KOPT-K1 (cell line): ENCODE measurements around the gene C15orf40.
"Not testable (repeated sequence)": the region's sequence is repeated elsewhere in the genome, so short reads cannot be mapped to it uniquely, and the experiment has no call there.

Experiments used
- H3K27ac ChIP-seq: fragments of 200-600 bp; sonication (generic); 2 replicates; pipeline ENCODE4 v1.5.1; 2016; ENCODE audit warnings: antibody characterized with exemption, mild to moderate bottlenecking, low read depth, low read length; ENCODE audit not compliant: poor library complexity, severe bottlenecking
- H3K36me3 ChIP-seq: fragments of 200-600 bp; sonication (generic); 2 replicates; pipeline ENCODE4 v1.5.1; 2017; ENCODE audit warnings: antibody characterized with exemption, mild to moderate bottlenecking, low read length, moderate library complexity; ENCODE audit not compliant: insufficient read depth
- H3K9me3 ChIP-seq: fragments of 200-600 bp; sonication (generic); 2 replicates; pipeline ENCODE4 v1.5.1; 2017; ENCODE audit warnings: antibody characterized with exemption, low read length, mild to moderate bottlenecking; ENCODE audit not compliant: insufficient read depth, poor library complexity, severe bottlenecking

C15orf40 gene

DNA sequence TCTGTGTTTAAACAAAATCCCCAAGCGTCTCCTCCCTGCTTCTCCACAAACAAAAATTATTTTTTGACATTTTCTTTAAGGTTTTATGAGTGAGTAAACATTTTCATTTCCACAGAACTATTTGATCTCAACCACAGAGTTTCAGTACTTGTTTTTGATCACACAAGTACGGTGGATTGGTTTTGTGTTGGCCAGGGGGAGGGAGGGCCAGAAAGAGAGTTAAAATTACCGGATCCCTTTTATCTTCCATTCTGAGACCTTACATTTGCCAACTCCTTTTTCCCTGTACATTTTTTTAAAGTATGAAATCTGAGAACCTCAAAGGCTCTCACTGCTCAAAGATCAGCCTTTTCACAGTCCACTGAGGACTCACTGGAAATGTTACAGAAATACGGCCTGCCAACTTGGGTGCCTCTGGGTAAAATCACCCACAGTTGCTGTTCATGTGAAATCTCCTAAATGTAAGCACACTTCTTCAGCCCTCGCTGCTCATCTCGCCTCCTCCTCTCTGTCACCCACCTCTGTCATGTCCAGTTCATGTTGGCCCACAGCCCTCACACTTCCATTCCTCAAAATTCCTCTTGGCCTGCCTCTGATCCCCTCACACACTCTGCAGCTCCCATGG lies 60.6 kb downstream of the C15orf40 start:
- H3K9me3 ChIP-seq, result no peaks in the 10 kb centered on the region
- no peaks in the 10 kb centered on the region for H3K36me3 ChIP-seq
- H3K27ac ChIP-seq, result no peak overlapping the region

DNA sequence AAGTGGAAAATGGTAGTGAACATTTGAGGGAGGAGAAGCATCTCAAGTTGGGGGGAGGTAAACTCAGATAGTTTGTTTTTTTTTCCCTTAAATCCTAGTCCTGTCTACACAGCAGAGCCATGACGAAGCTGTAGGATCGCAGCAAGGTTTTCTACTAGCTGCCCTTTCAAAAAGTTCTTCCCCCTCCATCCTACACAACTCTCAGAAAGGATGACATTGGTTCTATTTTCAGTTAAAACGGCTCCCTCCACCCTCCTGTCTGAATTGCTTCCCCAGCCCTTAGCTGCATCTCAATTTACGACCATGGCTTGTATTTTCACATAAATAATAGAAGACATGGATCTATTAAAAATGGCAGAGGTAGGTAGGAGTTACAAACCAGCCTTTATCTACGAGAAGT lies 61.1 kb downstream of the C15orf40 start:
- Histone ChIP-seq H3K27ac (no peak overlapping the region), H3K36me3 (no peaks in the 10 kb centered on the region)

DNA sequence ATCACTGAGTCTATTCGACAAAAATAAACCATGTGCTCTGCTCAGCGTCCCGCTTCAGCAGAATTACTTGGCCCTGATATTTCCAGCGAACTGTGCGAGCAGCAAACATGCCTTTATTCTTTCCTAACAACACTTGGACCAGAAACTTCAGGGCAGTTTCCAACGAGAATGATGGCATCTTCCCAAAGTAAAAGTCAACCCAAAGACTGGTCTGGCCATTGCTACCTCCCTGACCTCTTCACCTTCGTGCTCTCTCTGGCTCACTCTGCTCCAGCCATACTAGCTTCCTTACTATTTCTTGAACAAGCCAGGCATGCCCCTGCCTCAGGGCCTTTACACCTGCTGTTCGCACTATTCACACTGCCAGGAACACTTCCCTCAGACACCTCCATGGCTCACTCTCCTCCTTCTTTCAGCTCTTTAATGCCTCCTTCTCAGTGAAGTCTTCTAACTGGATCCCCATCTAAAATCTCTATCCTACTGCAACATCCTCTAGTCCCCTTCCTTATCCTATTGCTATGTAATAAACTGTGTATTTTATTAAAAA lies 65.2 kb downstream of the C15orf40 start:
- no peaks in the 10 kb centered on the region for H3K36me3 ChIP-seq

More for the DNA sequence above, 61.1 kb downstream of the C15orf40 start:
- no peaks in the 10 kb centered on the region for H3K9me3 ChIP-seq

DNA sequence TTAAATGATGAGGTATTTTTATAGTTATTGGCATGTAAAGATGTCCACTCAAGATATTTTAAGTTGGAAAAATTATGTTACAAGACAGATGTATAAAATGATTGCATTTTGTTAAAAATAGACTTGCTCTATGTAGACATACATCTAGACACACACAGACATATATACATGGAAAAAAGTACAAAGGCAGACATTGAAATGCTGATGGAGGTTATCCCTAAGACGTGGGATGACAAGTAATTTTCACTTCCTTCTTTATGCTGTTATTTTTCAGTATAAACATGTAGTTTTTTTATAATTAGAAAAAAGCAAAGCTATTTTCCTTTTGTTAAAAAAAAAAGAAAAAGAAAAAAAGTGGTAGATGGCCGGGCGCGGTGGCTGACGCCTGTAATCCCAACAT lies 66.1 kb downstream of the C15orf40 start:
- Histone ChIP-seq H3K9me3 (no peaks in the 10 kb centered on the region), H3K36me3 (no peaks in the 10 kb centered on the region), H3K27ac (no peak overlapping the region)

More for the DNA sequence above, 65.2 kb downstream of the C15orf40 start:
- Histone ChIP-seq H3K9me3 (no peaks in the 10 kb centered on the region), H3K27ac (no peak overlapping the region)

DNA sequence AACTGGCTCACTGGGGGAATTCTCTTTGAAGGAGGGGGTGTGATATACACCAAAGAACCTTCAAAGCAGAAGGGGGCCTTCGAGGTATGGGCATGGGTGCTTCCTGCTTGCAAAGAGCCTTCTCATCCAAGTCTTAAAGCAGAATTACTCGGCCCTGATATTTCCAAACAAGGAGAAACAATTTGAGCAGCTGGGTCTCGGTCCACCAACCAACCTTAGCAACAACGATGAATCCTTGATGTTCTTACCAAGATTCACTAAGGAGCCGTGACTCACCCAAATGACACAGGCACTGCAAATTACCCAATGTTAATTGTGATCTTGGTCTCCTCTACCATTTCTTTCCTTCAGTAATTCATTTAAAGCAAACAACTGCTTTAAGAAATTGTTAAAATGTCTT lies 66.6 kb downstream of the C15orf40 start:
- H3K27ac ChIP-seq, result no peak overlapping the region
- H3K36me3 ChIP-seq, result no peaks in the 10 kb centered on the region
- no peaks in the 10 kb centered on the region for H3K9me3 ChIP-seq

DNA sequence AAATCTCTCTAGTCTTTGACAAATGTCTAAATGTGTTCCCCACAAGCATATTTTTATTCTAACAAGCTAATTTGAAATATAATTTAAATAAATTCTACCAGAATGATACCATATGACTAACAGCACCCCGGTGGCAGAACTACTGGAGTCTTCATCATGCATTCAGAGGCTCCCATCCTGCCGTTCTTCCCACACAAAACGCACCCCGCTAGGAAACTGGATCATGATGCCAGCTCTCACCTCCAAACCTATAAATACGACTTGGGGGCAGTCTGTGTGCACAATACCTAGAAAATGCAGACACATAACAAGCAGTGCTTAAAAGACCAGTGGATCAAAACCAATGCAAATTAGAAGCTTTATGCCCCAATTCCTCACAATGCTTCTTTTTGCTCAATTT lies 67.4 kb downstream of the C15orf40 start:
- Histone ChIP-seq H3K9me3 (no peaks in the 10 kb centered on the region), H3K27ac (no peak overlapping the region), H3K36me3 (no peaks in the 10 kb centered on the region)

DNA sequence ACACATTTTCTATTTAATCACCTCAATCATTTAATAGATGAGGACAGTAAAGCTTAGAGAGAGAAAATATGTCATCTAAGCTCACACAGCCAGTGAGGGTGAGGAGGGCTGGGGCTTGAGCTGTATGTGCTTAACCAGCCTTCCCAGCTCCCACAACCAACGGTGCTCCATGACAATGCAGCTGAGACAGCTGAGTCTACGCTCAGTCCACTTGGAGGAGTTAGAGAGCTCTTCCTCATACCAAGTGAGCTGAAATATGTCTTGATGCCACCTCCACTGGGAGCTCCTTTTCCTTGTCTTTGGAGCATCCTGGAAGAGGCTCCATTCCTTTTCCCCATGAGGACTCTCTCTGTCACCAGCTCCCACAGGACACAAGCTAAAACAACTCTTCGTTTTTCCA lies 68.3 kb downstream of the C15orf40 start:
- no peak overlapping the region for H3K27ac ChIP-seq
- H3K9me3 ChIP-seq, result no peaks in the 10 kb centered on the region
- H3K36me3 ChIP-seq, result no peaks in the 10 kb centered on the region

DNA sequence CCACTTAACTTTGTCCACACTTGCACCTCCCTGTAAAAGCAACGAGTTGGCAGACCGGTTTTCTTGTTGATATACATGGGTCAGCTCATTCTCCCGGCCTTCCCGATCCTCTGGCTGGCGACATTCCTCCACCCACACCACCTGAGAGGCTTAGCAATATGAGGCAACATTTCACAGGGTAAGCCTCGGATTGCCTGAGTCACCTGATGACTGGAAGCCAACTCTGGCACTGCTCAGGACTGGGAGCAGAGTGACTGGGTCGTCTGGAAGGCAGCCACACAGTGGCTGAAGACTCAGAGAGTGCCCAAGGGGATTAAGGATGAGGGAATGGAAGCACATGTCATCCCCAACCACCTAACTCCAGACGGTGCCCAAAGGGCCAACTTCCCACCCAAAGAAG lies 68.7 kb downstream of the C15orf40 start:
- Histone ChIP-seq H3K36me3 (no peaks in the 10 kb centered on the region), H3K27ac (no peak overlapping the region), H3K9me3 (no peaks in the 10 kb centered on the region)

DNA sequence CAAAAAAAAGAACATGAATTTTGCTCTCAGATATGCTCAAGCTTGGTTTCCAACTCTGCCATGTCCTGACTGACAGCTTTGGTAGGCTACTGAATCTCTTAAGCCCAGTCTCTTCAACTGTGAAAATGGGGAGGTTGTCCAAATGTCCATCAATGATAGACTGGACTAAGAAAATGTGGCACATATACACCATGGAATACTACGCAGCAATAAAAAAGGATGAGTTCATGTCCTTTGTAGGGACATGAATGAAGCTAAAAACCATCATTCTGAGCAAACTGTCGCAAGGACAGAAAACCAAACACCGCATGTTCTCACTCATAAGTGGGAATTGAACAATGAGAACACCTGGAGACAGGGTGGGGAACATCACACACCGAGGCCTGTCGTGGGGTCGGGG lies 71.8 kb downstream of the C15orf40 start:
- H3K27ac ChIP-seq, H3K9me3 ChIP-seq, H3K36me3 ChIP-seq: not testable (repeated sequence)
